GM23338 (cell line): ENCODE data around the gene WDR31. TPM values are rescaled to one million over a fixed set of nuclear protein-coding genes. Genes with fewer than 3 reads are reported as not detected.

Experiments used
- ATAC-seq: fragments of 200-7000 bp; cut with Tn5 transposase; 3 replicates; pipeline ENCODE4 v1.9.1; 2020
- DNase-seq: peaks from one replicate; pipeline ENCODE4 v3.0.0-alpha.2; 2015; ENCODE audit warnings: low spot score
- H2AFZ ChIP-seq: fragments of 200-600 bp; sonication (generic); 2 replicates; pipeline ENCODE4 v1.8.0; 2016; ENCODE audit warnings: antibody characterized with exemption, mild to moderate bottlenecking, moderate library complexity
- H3F3A ChIP-seq: fragments of 200-600 bp; sonication (generic); replicated peaks from 2 replicates; pipeline ENCODE4 v1.8.0; 2017; ENCODE audit warnings: antibody characterized with exemption, mixed run types, low read depth
- H3K27ac ChIP-seq: fragments of 200-600 bp; sonication (generic); 2 replicates; pipeline ENCODE4 v1.6.1; 2016; ENCODE audit warnings: low read depth
- H3K27me3 ChIP-seq: fragments of 200-600 bp; sonication (generic); 2 replicates; pipeline ENCODE4 v1.8.0; 2016; ENCODE audit warnings: mild to moderate bottlenecking, mixed run types, moderate library complexity; ENCODE audit not compliant: insufficient read depth
- H3K36me3 ChIP-seq: fragments of 200-600 bp; sonication (generic); 2 replicates; pipeline ENCODE4 v1.8.0; 2016; ENCODE audit warnings: mild to moderate bottlenecking; ENCODE audit not compliant: insufficient read depth
- H3K4me1 ChIP-seq: fragments of 200-600 bp; sonication (generic); 2 replicates; pipeline ENCODE4 v1.8.0; 2016; ENCODE audit warnings: mild to moderate bottlenecking, moderate library complexity; ENCODE audit not compliant: insufficient read depth
- H3K4me2 ChIP-seq: fragments of 200-600 bp; sonication (generic); 2 replicates; pipeline ENCODE4 v1.7.1; 2017; ENCODE audit warnings: mixed run types
- H3K4me3 ChIP-seq: fragments of 200-600 bp; sonication (generic); 2 replicates; pipeline ENCODE4 v1.6.1; 2016; ENCODE audit warnings: mixed run types
- H3K79me2 ChIP-seq: fragments of 200-600 bp; sonication (generic); replicated peaks from 2 replicates; pipeline ENCODE4 v1.8.0; 2017; ENCODE audit warnings: mild to moderate bottlenecking; ENCODE audit not compliant: insufficient read depth
- H3K9me2 ChIP-seq: fragments of 200-600 bp; sonication (generic); 2 replicates; pipeline ENCODE4 v1.8.0; 2017; ENCODE audit not compliant: insufficient read depth
- H4K20me1 ChIP-seq: fragments of 200-600 bp; sonication (generic); replicated peaks from 2 replicates; pipeline ENCODE4 v1.8.0; 2017; ENCODE audit warnings: mild to moderate bottlenecking; ENCODE audit not compliant: insufficient read depth
- H3K27ac Mint-ChIP-seq: 2 replicates; pipeline ENCODE4 v1.8.0; 2020; ENCODE audit warnings: inconsistent platforms, mild to moderate bottlenecking, moderate library complexity, mixed read lengths
- H3K27me3 Mint-ChIP-seq: 3 replicates; pipeline ENCODE4 v1.8.0; 2022; ENCODE audit warnings: low read depth, mild to moderate bottlenecking, moderate library complexity, mixed read lengths, inconsistent platforms; ENCODE audit not compliant: insufficient read depth, poor library complexity
- H3K36me3 Mint-ChIP-seq: 3 replicates; pipeline ENCODE4 v1.8.0; 2021; ENCODE audit warnings: low read depth, mild to moderate bottlenecking, inconsistent platforms, moderate library complexity, mixed read lengths
- H3K4me1 Mint-ChIP-seq: 3 replicates; pipeline ENCODE4 v1.8.0; 2020; ENCODE audit warnings: mild to moderate bottlenecking, inconsistent platforms, mixed read lengths
- H3K4me3 Mint-ChIP-seq: 3 replicates; pipeline ENCODE4 v1.8.0; 2021; ENCODE audit warnings: moderate library complexity, mild to moderate bottlenecking, inconsistent platforms, mixed read lengths
- H3K9me3 Mint-ChIP-seq: 3 replicates; pipeline ENCODE4 v1.8.0; 2020; ENCODE audit warnings: moderate library complexity, mild to moderate bottlenecking, inconsistent platforms, mixed read lengths
- CREB1 ChIP-seq: fragments of 250-450 bp; sonication (Bioruptor Pico); IDR thresholded peaks from 2 replicates; pipeline ENCODE4 v1.5.0; 2020; ENCODE audit warnings: low read depth, mild to moderate bottlenecking, moderate library complexity
- CTCF ChIP-seq, 2 experiments: fragments of 200-600 bp in 1 of 2; sonication (generic) in 1 of 2; conservative IDR thresholded peaks; 2 replicates each; pipeline versions ENCODE4 v1.5.1 to v1.6.1; 2016 to 2017; ENCODE audit warnings: antibody characterized with exemption in 2 of 2, low read depth in 2 of 2, mild to moderate bottlenecking in 2 of 2, moderate library complexity in 1 of 2
- ETS1 ChIP-seq: IDR thresholded peaks from 2 replicates; pipeline ENCODE4 v1.6.1; 2016; ENCODE audit warnings: antibody characterized with exemption
- EZH2 ChIP-seq: fragments of 200-600 bp; sonication (generic); IDR thresholded peaks from one replicate; pipeline ENCODE4 v1.8.0; 2017; ENCODE audit warnings: antibody characterized with exemption, mild to moderate bottlenecking, low read depth; ENCODE audit not compliant: unreplicated experiment
- EZH2phosphoT487 ChIP-seq: fragments of 200-600 bp; sonication (generic); IDR thresholded peaks from one replicate; pipeline ENCODE4 v1.8.1; 2018; ENCODE audit warnings: antibody characterized with exemption; ENCODE audit not compliant: unreplicated experiment
- JUNB ChIP-seq: IDR thresholded peaks from one replicate; pipeline ENCODE4 v1.6.1; 2016; ENCODE audit warnings: antibody characterized with exemption; ENCODE audit not compliant: unreplicated experiment
- NANOG ChIP-seq: IDR thresholded peaks from 2 replicates; pipeline ENCODE4 v1.6.1; 2016; ENCODE audit warnings: antibody characterized with exemption, borderline replicate concordance
- POLR2AphosphoS5 ChIP-seq: IDR thresholded peaks from 2 replicates; pipeline ENCODE4 v1.6.1; 2016; ENCODE audit warnings: antibody characterized with exemption, low read depth
- REST ChIP-seq: IDR thresholded peaks from one replicate; pipeline ENCODE4 v1.6.1; 2018; ENCODE audit warnings: antibody characterized with exemption; ENCODE audit not compliant: unreplicated experiment
- STAT1 ChIP-seq: IDR thresholded peaks from one replicate; pipeline ENCODE4 v1.6.1; 2016; ENCODE audit warnings: antibody characterized with exemption; ENCODE audit not compliant: unreplicated experiment
- ZNF114 ChIP-seq: fragments of 250-450 bp; sonication (Bioruptor Pico); IDR thresholded peaks from 2 replicates; pipeline ENCODE4 v1.5.0; 2020; ENCODE audit warnings: mild to moderate bottlenecking, moderate library complexity
- ZNF331 ChIP-seq: fragments of 250-450 bp; sonication (Bioruptor Pico); IDR thresholded peaks from 2 replicates; pipeline ENCODE4 v1.5.0; 2020; ENCODE audit warnings: low read depth, mild to moderate bottlenecking, moderate library complexity
- ZNF462 ChIP-seq: fragments of 250-450 bp; sonication (Bioruptor Pico); IDR thresholded peaks from 2 replicates; pipeline ENCODE4 v1.5.0; 2020; ENCODE audit warnings: mild to moderate bottlenecking, moderate library complexity
- polyA plus RNA-seq: library from polyadenylated mRNA; unstranded; fragments of >200 nt; fragmentation: Nextera tagmentation; extraction: Ambion mirVana; gene quantifications from 2 replicates; pipeline ENCODE4 v1.2.1, GENCODE V29; 2016
- total RNA-seq: library from RNA; depleted of rRNA; stranded (reverse); fragments of >200 nt; shearing (Covaris generic); gene quantifications from 2 replicates; pipeline ENCODE4 v1.2.3, GENCODE V29; 2014

WDR31 gene
- total and polyA plus RNA-seq, 2 experiments from 2014 or later: 0.13 to 0.63 TPM

- Mint-ChIP-seq H3K4me1 (peaks cover 4% of the 10 kb centered on the region; the same call in 2 of the 3 replicates), H3K4me3 (no peak overlapping the region)
Observed at GRCh38 chr9:113368348-113368981, 28.4 kb upstream of the WDR31 start.

More at GRCh38 chr9:113368348-113368981, 28.4 kb upstream of the WDR31 start:
- H3K27me3 ChIP-seq: no peaks in the 10 kb centered on the region
- Mint-ChIP-seq H3K27me3 (no peaks in the 10 kb centered on the region), H3K36me3 (no peaks in the 10 kb centered on the region; the same call in 2 of the 3 replicates), H3K9me3 (no peaks in the 10 kb centered on the region), H3K27ac (no peak overlapping the region)
- no peak for TF ChIP-seq NANOG
- no peak for TF ChIP-seq ZNF462 (CRISPR knock-in tag)
- no peak for TF ChIP-seq EZH2
- no peak for TF ChIP-seq CREB1 (CRISPR knock-in tag)
- TF ChIP-seq POLR2AphosphoS5: no peak
- no peak for TF ChIP-seq EZH2phosphoT487
- TF ChIP-seq STAT1: no peak
- TF ChIP-seq ZNF331 (CRISPR knock-in tag): no peak
- TF ChIP-seq CTCF (conservative IDR thresholded peaks at IDR 0.05; ENCODE audit: low read depth in 2 of 2): no peak
- TF ChIP-seq JUNB: no peak
- TF ChIP-seq REST: no peak
- TF ChIP-seq ETS1: no peak
- TF ChIP-seq ZNF114 (CRISPR knock-in tag): no peak
- DNase-seq (no peak), ATAC-seq (no peak)
- H3K27ac ChIP-seq: no peak overlapping the region
- H3K4me2 ChIP-seq: no peak overlapping the region
- H4K20me1 ChIP-seq: no peaks in the 10 kb centered on the region
- H3K9me2 ChIP-seq: no peaks in the 10 kb centered on the region
- H2AFZ ChIP-seq: no peak overlapping the region
- no peaks in the 10 kb centered on the region for H3K79me2 ChIP-seq
- no peaks in the 10 kb centered on the region for H3K4me1 ChIP-seq
- H3K4me3 ChIP-seq: no peak overlapping the region
- no peaks in the 10 kb centered on the region for H3F3A ChIP-seq
- H3K36me3 ChIP-seq: no peaks in the 10 kb centered on the region
